Inferior parietal cortex (tissue), 1 donor: Measurements from ENCODE around the gene SCYL1.
A peak's percentile ranks its signal among the peaks of the same experiment; 100 is the strongest.
"Not testable (repeated sequence)": the region's sequence is repeated elsewhere in the genome, so short reads cannot be mapped to it uniquely, and the experiment has no call there.

Experiments used
- DNase-seq: peaks from one replicate; pipeline ENCODE4 v3.0.0-alpha.2; 2016; ENCODE audit errors: extremely low spot score

The SCYL1 gene

GRCh38 chr11:65505466-65506289 lies 19.2 kb upstream of the SCYL1 start:
- DNase-seq: no peak

GRCh38 chr11:65506290-65506771 lies 18.6 kb upstream of the SCYL1 start:
- DNase-seq: no peak

- peak; percentile 61 for DNase-seq
Measured at GRCh38 chr11:65506772-65507505, 17.9 kb upstream of the SCYL1 start.

- DNase-seq: not testable (repeated sequence)
Measured at GRCh38 chr11:65512311-65512710, 12.6 kb upstream of the SCYL1 start.

GRCh38 chr11:65516135-65516968 lies 8.5 kb upstream of the SCYL1 start:
- no peak for DNase-seq

GRCh38 chr11:65518941-65519549 lies 5.8 kb upstream of the SCYL1 start:
- DNase-seq: not testable (repeated sequence)

- not testable (repeated sequence) for DNase-seq
Measured at GRCh38 chr11:65521777-65522521, 2.9 kb upstream of the SCYL1 start.

GRCh38 chr11:65522718-65523630 lies 1.9 kb upstream of the SCYL1 start:
- peak; percentile 57 for DNase-seq

- not testable (repeated sequence) for DNase-seq
Measured at GRCh38 chr11:65523631-65523968, 1.3 kb upstream of the SCYL1 start.

- DNase-seq: no peak
Measured at GRCh38 chr11:65524014-65524740, 706 bp upstream of the SCYL1 start.

GRCh38 chr11:65525546-65526480 lies 930 bp downstream of the SCYL1 start:
- no peak for DNase-seq

- no peak for DNase-seq
Measured at GRCh38 chr11:65526744-65527143, 1.9 kb downstream of the SCYL1 start.

- no peak for DNase-seq
Measured at GRCh38 chr11:65528819-65529350, 4.0 kb downstream of the SCYL1 start.

GRCh38 chr11:65529475-65530156 lies 4.7 kb downstream of the SCYL1 start:
- DNase-seq: no peak

GRCh38 chr11:65530157-65530496 lies 5.2 kb downstream of the SCYL1 start:
- no peak for DNase-seq

- DNase-seq: no peak
Measured at GRCh38 chr11:65532388-65533064, 7.6 kb downstream of the SCYL1 start.

- no peak for DNase-seq
Measured at GRCh38 chr11:65535102-65535501, 10.2 kb downstream of the SCYL1 start.
